GM11168 (cell line): Measurements from ENCODE around the gene BBS12.
"Not testable (repeated sequence)": the region's sequence is repeated elsewhere in the genome, so short reads cannot be mapped to it uniquely, and the experiment has no call there.

Experiments used
- in situ Hi-C: fragments of 300-500 bp; cut with MboI; formaldehyde crosslinking; loops from one replicate; pipeline ENCODE4 v1.12.0; 2022; ENCODE audit warnings: low sequenced_read_pairs; ENCODE audit not compliant: unreplicated experiment

BBS12 gene

GRCh38 chr4:122762966-122763716 lies 30.6 kb downstream of the BBS12 start:
- in situ Hi-C loops = no loop called here

DNA sequence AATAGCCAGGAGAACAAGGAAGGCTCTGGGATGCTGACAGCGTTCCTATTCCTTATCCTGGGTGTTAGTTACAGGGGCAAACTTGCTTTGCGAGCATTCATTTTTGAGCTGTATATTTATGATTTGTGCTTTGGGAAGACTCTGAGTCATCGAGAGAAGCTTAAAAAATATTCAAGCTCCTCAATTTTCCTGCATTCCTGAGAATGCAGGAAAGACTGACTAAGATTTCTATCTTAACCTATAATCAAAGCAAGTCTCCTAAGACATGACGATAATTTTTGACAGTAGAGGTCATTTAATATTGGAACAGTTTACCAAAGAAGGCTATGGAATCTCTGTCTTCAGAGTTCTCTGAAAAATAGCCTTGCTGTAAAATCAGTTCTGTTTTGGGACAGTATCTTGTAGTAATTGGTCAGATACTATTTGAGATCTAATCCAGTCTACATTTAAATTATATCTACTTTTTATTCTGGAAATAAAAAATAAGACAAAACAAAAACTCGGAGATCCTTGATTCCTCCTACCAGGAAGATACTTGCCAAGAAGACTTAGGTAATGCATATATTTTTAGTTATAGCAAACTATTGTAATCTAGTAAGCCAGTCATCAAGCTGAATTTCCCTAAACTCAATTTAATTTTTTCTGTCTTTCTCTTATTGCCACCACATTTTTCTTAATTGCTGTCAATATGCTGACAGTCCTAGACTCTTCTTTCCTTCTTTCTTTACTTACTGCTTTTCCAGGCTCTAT lies 31.7 kb downstream of the BBS12 start:
- in situ Hi-C loops = no loop called here

DNA sequence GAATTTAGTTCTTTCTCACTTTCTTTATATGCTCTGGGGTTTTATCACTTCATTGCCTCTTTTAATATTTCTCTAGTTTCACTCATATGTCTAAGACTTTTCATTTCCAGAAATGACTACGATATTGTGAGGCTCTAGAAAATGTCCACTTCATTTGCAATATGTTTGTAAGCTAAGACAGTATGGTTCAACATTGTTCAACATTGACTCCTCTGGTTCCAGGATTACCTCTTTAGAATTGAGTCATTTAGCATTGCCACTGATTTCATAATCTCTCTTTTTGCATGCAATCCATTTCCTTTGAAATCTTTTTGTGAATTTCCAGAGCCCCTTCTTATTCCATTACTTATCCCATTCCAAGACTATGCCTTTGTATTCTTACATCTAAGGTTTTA lies 32.3 kb downstream of the BBS12 start:
- in situ Hi-C loops = no loop called here

- in situ Hi-C loops = no loop called here
These were observed 33.3 kb downstream of the BBS12 start for GRCh38 chr4:122765692-122766352.

GRCh38 chr4:122766353-122766705 lies 33.8 kb downstream of the BBS12 start:
- in situ Hi-C loops = no loop called here

DNA sequence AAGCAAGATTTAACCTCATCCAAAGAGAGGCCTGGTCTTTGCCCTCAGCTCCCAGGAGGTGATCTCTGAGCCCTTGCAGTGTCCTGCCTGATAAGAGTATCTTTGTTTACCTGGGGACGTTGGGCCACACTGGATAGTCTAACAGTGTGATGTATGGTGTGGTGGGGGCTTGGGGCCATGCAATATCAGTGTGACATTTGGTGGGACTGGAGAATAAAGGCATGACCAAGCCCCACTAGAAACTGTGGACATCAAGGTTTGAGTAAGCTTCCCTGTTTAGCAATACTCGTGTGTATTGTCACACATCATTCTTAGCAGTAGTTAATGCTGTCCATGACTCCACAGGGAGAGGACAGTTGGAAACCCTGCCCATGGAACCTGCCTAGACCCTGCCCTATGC lies 34.4 kb downstream of the BBS12 start:
- in situ Hi-C loops = no loop called here

DNA sequence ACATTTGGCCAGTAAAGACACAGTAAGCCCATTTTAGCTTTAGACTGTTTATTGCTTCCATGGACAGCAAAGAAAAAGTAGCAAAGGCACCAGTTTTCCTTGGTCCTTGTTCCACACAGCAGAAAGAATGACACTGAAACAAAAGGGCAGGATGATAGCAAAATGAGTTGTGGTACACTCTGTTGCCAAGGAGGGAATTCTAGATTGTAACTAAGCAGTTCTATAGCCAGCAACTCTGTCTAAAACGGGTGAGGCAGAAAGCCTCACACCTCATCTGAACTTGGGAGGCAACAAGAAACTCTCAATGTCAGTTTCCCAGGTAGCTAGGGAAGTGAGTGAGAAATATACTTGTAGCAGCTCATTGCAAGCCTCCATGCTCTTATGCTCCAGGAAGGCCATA lies 39.2 kb downstream of the BBS12 start:
- in situ Hi-C loops = no loop called here

DNA sequence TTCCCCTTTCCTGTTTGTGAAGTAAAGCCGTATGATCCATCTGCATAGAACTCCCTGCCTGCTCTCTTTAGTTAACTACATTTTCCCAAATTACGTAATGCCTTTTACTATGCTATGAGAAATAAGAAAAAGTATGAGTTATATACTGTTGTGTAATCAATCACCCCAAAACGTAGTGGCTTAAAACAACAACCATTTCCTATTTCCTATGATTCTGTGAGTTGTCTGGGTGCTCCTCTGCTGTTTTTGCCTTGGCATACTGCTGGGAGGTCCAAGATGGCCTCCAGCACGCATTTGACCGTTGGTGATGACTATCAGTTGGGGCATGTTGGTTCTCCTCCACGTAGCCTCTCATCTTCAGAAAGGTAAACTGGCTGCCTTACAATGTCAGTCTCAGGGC lies 39.8 kb downstream of the BBS12 start:
- in situ Hi-C loops = no loop called here

DNA sequence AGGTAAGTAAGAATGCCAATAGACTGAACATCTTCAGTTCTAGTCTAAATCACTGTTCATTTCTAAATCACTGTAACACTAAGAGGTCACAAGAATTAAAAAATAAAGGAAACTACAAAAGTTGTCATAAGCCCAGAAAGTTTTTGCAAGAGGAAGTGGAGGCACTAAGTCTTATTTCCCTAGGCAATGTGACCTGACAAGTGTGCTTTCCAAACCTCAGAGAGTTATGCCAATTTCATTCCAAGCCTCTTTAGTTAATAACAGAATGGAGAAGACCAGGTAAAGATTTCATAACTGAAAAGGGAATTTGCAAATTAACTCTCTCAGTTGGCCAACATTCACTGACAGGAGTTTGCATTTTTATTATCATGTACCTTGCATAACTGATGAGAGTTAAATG lies 40.5 kb downstream of the BBS12 start:
- in situ Hi-C loops = no loop called here

DNA sequence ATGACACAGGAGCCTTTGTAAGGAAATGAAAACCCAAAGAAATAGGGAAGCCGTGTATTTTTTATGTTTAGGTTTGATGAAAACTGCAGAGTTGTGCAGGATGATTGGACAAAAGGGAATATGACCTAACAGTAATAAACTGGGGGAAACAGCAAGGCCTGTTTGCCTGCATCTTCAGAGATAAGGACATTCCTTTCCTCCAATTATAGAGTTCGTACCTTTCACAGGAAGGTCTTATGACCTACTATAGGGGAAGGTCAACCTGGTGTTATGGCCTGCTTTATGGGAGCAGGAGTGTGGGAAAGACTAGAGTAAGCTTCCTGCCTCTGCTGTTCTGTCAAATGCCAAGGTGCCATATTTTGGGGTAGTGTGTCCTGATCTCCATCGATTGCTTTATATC lies 42.5 kb downstream of the BBS12 start:
- in situ Hi-C loops = no loop called here

DNA sequence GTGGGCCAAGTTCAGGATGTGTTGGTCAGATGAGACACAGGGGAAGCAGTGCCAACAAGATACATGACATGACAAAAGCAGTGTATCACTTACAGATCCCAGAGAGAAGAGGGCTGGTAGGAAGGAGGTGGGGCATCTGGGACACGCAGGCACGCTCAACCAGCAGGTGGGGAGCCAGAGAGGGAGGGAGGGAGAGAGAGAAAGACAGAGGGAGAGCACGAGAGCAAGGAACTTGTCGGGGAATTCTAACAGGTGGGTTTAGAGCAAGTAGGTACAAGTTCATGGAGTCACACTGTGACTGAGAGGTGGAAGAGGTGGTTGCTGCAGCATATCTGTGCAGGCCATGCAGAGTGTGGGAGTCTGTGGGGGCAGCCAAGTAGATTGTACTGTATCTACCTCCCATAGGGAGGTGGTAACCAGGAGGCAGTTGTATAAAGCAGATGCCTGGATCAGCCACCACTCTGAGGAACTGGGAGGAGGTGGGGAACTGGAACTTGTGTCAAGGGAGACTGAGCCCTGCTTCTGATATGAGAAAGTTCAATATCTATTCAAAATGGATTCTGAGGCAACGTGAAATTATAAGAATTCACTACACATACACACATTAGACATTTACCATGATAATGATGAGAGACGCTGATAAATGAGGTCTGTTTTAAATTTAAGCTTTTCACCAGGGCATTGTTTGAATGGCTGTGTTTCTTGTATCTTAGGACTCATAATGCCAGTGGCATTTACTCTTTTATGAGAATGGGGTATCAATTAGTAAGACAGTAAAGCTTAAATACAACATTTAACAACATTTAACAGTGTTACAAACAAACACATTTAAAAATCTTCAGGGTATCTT lies 43.7 kb downstream of the BBS12 start:
- in situ Hi-C loops = no loop called here

- in situ Hi-C loops = no loop called here
These were observed 44.4 kb downstream of the BBS12 start for GRCh38 chr4:122776916-122777315.

DNA sequence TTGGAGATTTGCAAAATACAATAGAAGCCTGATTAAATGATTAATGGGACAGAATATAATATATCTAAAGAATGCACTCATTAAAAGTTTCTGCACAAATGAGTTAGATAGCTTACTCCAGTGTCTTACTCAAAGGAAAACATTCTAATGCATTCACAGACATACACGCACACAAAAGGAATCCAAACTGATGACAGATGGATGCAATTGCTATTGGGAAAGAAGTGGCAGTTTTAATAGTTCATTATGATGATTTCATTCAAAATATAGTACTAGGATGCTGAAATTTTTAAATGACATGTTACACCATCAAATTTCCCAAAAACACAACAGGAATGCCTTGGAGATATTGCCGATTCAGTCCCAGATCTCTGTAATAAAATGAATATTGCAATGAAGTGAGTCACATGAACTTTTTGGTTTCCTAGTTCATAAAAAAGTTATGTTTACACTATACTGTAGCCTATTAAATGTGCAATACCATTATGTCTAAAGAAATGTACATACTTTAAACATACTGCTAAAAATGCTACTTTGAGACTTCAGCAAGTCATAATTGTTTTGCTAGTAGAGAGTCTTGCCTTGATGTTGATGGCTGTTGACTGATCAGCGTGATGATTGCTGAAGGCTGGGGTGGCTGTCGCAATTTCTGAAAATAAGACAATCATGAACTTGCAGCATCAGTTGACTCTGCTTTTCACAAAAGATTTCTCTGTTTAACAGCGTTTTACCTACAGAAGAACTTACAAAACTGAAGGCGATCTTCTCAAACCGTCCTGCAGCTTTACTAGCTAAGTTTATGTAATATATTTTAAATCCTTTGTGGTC lies 45.6 kb downstream of the BBS12 start:
- in situ Hi-C loops = no loop called here

DNA sequence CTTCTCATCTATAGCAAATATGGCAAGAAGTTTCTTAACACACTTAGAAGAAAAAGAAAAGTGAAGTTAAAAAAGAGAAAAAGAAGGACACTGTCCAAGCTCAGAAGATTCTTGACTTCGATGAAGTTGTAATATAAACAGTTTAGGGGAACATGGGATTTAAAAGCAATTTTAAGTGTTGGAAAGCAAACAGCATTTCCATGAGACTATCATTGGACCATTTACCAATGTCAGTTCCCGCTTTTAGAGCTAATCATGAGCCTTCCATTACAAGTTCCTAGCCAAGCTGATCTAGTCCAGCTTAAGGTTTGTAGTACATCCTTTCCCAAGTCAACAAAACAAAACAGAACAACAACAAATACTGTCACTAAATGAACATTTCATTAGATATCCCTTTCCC lies 49.0 kb downstream of the BBS12 start:
- in situ Hi-C loops = no loop called here

- in situ Hi-C loops = no loop called here
These were observed 51.1 kb downstream of the BBS12 start for GRCh38 chr4:122783301-122784215.

- in situ Hi-C loops = no loop called here
These were observed 51.8 kb downstream of the BBS12 start for GRCh38 chr4:122784261-122784660.

- in situ Hi-C loops = no loop called here
These were observed 52.6 kb downstream of the BBS12 start for GRCh38 chr4:122785099-122785498.

DNA sequence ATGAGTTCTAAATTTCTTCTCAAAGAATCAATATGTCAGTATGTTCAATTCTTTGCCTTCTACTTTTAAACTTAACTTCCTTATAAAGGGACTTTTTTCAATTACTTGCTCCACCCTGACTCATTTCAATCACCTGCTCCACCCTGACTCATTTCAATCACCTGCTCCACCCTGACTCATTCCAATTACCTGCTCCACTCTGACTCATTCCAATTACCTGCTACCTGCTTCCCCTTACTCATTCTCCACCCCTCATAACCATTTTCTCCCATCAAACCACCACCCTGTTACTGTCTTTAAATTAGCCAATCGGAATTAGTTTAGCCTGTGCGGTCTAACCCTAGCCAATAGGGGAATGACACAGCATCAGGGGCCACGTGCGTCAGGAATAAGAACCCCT lies 53.8 kb downstream of the BBS12 start:
- in situ Hi-C loops = not testable (repeated sequence)

- in situ Hi-C loops = not testable (repeated sequence)
These were observed 54.4 kb downstream of the BBS12 start for GRCh38 chr4:122786920-122787319.
